Stimulated activated CD4-positive, alpha-beta T cell treated with anti-CD3 and anti-CD28 coated beads, Interleukin-1b, Interleukin-23, amount 100 ng/mL, for 48 hours (primary cell): ENCODE measurements around the gene JAK3.

Experiments
- DNase-seq: peaks from one replicate; pipeline ENCODE4 v3.0.0-alpha.2; 2020

The JAK3 gene

DNA sequence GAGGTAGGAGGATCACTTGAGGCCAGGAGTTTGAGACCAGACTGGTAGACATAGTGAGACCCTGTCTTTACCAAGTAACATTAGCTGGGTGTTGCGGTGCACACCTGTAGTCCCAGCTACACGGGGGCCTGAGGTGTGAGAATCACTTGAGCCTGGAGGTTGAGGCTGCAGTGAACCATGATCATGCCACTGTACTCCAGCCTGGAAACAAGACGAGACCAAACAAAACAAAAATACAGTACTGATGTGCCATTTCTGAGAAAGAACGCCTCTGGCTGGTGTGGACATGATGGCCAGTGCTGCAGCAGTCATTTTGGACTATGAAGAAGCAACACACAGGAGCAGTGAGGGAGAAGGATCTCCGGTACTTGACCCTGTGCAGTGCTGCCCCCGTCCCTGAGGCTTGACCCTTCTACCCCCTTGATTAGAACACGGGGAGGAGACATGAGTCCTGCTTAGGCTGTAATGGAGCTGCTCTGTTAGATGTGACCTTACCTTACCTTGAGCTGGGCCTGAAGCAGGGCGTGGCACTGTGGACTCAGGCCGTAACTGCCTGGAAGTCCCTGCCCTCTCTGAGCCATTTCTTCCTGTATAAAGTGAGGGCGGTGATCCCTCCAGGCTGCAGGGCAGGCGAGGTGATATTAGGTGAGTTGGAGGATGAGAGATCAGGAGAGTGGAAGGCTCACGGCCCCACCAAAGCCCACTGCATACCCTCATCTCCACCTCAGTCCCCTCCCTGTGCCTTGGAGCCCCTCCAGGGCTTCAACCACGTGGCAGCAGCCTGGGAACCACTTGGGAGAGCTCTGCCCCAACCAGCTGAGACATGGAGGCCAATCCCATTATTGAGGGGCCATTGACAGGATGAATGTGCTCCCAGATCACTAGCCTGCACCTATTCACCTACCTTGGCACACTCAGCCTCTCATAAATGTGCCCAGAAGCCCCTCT is 17.9 kb upstream of the JAK3 start:
- DNase-seq = no peak

GRCh38 chr19:17863520-17864182 is 15.9 kb upstream of the JAK3 start:
- DNase-seq = peak; percentile 13

DNA sequence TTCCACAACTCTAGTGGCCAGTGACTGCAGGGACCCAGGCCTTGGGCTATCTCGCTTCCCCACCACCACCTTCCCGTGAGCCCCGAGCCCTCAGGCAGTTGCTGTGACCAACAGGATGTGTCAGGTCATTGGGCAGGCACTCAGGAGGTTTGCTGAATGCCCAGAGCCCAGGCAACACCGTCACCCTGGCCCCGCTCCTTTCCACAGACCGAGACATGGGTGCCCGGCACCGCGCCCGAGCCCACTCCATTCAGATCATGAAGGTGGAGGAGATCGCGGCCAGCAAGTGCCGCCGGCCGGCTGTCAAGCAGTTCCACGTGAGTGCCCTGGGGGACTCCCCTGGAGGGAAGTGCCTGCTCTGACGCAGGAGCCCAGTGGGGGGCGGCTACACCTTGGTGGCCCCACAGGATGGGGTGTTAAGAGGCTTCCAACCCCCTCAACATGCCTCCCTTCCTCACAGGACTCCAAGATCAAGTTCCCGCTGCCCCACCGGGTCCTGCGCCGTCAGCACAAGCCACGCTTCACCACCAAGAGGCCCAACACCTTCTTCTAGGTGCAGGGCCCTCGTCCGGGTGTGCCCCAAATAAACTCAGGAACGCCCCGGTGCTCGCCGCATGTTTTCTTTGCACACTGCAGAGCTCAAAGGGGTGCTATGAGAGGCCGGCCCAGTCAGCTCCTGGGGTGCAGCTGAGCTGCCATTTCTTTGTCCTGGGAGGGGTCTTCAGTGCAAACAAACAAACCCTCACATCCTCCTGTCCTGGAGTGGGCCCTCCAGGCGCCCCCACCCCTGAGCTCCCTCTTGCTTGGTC is 15.1 kb upstream of the JAK3 start:
- DNase-seq = peak; percentile 9

- peak; percentile 11 for DNase-seq
Measured at GRCh38 chr19:17861542-17862402, 14.0 kb upstream of the JAK3 start.

- DNase-seq = no peak
Measured at GRCh38 chr19:17860993-17861360, 13.2 kb upstream of the JAK3 start.

DNA sequence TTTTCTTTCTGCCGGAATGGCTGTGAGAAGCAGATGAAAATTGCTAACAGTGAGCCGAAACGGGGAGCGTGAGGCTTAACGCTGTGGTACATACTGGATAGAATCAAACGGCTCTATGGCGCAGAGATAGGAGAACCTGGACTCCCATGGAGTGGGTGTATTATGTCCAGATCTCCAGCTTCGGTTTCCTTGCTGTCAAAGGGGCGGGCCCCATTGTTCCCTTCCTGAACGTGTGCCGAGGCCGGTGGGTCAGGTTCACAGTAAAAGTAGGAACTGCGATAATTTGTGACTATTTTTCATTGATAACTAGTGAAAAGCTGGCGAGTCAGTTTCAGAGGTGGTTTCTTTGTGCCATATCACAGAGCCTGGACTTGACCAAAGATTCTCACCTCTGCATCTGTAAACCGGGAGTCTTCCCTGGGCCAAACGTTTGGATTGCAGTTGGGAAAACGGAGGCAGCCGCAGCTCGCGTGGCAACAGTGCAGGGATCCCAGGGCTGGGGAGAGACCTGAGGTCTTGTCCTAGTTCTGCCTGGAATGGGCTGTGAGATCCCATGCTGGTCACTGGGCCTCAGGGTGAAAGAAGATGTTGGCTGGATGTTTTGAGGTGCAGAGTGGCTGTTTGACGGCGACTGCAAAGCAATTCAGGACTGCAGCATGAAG is 12.7 kb upstream of the JAK3 start:
- peak; percentile 13 for DNase-seq

DNA sequence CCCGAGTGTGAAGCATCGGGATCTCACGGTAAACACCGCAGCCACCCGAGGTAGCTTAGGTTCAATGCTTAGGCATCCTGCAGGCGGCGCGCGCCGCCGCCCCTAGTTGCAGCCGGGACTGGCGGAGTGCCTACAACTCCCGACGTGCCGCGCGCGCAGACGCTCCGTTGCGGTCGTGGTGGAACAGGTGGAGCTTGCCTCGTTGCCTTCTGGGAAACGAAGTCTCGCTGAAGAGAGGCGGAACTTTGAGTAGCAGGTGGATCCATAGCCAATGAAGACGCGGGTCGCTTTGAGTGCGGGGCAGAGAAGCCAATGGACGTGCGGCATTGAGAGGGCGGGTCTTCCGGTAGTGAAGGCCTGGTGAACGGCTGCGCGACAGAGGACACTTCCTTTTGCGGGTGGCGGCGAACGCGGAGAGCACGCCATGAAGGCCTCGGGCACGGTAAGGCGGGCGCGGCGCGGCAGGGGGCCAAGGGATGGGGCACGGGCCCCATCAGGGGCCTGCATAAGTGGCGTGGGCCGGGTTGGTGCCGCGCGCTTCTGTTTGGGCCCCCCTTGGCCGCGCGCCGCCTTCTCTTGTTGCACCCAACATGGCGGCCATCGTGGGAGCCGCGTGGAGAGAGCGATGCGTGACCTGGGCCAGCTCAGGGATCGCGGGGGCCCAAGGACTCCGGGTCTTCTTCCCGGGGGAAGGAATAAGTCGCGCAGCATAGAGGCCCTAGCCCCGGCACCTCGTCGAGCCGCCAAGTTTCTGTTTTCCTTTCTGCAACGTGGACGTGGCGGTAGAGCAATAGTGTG is 11.9 kb upstream of the JAK3 start, which contains the start of gene RPL18A:
Gene RPL18A (plus strand): TSS at position 378 of the 798 bp plus-strand sequence. CDS start 47 bp downstream, at position 425.
- peak; percentile 100 for DNase-seq

- DNase-seq = peak; percentile 90
Measured at GRCh38 chr19:17855280-17856152, 7.7 kb upstream of the JAK3 start.

DNA sequence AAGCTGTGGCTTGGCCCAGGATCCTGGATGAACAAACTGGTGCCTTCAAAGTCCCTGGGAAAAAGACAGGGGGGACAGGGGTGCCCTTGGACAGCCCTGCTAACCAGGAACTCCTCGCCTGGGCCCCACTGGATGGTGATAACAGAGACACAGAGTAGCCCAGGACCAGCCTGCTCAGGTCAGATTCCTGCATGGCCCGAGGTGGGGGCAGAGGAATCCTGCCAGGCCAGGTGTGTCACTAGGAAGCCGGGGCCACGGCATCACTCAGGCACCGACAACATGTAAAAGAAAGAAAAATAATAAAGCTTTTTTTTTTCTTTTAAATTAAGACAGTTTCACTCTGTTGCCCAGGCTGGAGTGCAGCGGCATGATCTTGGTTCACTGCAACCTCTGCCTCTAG is 6.3 kb upstream of the JAK3 start:
- no peak for DNase-seq

DNA sequence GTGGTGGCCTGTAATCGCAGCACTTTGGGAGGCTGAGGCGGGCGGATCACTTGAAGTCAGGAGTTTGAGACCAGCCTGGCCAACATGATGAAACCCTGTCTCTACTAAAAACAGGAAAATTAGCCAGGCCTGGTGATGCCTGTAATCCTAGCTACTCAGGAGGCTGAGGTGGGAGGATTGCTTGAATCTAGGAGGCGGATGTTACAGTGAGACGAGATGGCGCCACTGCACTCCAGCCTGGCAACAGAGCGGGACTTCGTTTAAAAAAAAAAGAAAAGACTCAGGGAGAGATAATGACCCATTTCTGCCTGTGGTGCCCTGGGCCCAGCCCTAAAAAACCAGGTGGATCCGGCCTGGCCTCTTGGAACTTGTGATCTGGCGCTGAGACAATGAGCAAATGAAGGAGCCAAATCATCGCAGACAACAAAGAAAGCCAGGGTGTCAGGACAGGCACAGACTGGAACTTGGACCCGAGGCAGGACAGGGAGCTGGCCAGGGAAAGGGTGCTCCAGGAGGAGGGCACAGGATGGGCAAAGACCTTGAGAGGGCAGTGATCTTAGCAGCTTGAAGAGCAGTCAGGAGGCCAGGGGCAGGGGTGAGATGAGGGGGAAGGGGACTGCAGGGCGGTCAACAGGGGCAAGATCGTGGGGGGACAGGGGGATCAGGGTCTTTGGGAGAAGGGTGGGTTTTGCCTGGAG is 962 bp upstream of the JAK3 start:
- DNase-seq = no peak

- DNase-seq = no peak
Measured at GRCh38 chr19:17846146-17846545, 1.6 kb downstream of the JAK3 start.

DNA sequence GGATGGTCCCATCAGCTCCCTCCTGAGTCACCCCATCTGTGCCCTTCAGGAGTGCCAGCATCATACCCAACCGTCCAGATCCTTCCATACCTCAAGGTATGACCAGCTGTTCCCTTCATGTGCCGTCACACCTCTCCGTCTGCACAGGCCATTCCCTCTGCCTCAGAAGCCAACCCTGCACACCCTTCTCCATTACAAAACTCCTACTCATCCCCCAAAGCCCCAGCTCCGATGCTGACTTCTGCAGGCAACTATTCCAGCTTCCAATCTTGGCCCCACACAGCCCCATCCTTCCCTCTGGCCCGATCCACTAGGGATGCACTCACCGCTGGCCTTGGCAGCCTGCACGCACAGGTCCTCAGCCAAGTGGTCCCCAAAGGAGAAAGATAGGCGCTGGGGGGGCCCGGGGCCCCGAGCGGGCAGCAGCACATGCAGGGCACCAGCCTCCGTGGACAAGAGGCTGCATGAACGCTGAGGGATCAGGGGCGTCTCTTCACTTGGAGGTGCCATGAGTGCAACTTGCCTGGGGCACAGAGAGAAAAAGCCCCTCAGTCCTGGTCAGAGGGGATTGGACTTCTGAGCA is 3.8 kb downstream of the JAK3 start:
- no peak for DNase-seq

DNA sequence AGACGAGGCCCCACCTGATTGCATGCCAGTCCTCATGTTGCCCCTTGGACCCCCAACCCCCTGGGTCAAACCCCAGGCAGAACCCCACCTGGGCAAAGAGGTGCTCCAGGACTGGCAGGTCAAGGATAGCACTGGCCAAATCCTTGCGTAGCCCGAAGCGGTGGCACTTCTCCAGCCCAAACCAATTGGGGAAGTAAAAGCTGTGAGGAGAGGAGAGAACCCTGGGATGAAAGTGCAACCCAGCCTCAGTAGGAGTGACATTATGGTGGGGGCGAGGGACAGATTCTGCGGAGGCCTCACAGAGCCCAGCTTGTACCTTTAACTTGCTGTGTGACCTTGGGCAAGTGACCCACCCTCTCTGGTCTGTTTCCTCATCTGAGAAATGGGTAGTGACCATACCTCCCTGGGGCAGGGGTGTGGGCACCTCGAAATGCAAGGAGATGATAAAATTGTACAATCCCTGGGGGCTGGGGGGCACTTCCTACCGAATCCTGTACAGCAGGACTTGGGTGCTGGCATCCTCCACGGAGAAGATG is 4.4 kb downstream of the JAK3 start:
- DNase-seq = no peak

DNA sequence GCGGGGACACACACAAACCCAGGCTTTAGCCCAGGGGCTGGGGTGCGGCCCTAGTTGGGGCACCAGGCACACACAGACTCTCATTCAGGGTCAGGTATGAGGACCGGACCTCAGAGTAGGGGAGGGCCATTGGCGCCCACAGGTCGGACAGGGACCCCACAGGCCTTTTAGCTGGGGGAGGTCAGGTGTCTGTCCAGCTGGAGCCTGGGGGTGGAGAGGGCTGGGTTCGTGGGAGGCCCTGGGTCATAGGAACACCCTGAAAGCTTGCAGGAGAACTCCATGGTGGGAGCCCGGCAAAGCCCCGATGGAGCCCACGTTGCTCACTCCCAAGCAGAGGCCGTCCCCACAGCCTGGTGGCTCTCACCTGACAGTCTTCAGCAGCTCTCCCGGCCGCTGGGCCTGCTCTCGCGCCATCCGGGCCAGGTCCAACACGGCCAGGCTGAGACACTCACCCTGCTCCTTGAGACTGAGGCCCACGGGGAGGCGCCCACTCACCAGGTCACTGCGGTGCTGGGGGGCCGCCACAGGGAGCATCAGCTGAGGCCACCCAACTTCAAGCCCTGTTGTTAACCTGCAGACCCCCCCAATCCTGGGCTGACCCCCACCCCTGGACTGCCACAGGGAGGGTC is 5.0 kb downstream of the JAK3 start:
- no peak for DNase-seq

DNA sequence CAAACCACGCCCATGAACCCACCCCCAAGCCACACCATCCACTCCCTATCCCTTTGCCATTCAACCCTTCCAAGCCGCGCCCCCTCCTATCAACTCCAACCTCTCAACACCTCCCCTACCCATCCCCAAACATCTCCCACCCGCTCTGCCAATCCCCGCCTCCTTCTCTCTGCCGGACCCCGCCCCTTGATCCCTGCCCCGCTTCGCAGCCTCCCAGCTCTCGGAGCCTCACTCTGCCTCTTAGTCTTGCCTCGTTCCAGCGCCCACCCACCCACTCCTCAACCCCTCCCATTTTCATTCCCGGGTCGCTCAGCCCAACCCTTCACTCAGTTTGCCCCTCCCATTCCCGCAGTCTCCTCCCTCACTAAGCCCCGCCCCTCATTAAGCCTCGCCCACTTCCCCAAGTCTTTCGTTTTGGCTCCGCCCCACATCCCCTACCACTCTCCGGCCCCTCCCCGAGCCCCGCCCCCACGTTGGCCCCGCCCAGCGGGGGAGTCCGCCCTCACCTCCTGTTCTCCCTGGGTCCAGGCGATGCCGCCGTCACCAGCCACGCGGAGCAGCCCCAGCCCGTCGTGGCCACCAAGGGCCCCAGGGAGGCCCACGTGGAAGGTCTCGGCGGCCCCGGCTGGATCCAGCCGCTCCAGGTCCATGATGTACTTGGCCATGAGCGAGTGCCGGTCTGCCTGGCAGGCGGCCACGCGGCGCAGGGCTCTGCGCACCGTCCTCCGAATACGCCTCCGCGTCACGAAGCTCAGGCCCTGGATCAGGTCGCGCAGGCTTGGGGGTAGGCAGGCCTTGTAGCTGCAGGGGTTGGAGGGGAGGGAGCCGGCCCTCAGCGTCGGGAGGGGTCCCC is 5.7 kb downstream of the JAK3 start:
- peak; percentile 80 for DNase-seq

GRCh38 chr19:17841371-17841809 is 6.4 kb downstream of the JAK3 start:
- DNase-seq = no peak

DNA sequence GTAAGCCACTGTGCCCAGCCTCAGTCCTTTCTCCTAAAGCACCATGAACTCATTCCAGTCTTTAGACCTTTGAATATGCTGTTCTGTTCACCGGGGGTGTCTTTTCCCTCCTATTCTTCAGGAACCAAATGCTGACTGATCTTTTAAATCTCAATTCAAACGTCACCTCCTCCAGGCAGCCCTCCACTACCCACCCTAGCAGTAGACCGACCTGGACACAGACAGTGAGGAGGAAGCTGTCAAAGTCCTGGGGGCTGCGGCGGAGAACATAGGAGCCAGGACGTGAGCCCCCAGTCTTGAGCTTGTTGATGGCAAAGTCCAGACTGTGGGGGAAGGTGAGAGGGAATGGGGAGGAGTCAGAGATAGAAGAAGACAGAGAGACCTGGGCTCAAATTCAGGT is 7.8 kb downstream of the JAK3 start:
- no peak for DNase-seq
